GM12872 (cell line): ENCODE measurements around the gene TMEM161A.

Experiments
- CTCF ChIP-seq: IDR thresholded peaks from 3 replicates; pipeline ENCODE4 v1.5.1; 2011; ENCODE audit warnings: low read depth, mild to moderate bottlenecking, low read length, moderate library complexity; ENCODE audit not compliant: insufficient read depth

The TMEM161A gene

GRCh38 chr19:19171821-19172532, 33.7 kb upstream of the TMEM161A start:
- TF ChIP-seq CTCF: no peak

- no peak for TF ChIP-seq CTCF
Observed at GRCh38 chr19:19170873-19171672, 32.8 kb upstream of the TMEM161A start.

GRCh38 chr19:19170053-19170872, 32.0 kb upstream of the TMEM161A start, which contains the start of gene MEF2B:
Gene MEF2B (minus strand): TSS chr19:19170263. CDS start chr19:19150735, 19,528 bp downstream.
- TF ChIP-seq CTCF: no peak

GRCh38 chr19:19169236-19170052, 31.2 kb upstream of the TMEM161A start:
- TF ChIP-seq CTCF: no peak

- TF ChIP-seq CTCF: no peak
Observed at GRCh38 chr19:19167612-19168011, 29.3 kb upstream of the TMEM161A start.

- TF ChIP-seq CTCF: no peak
Observed at GRCh38 chr19:19165396-19165795, 27.1 kb upstream of the TMEM161A start.
